Stimulated activated CD4-positive, alpha-beta T cell treated with anti-CD3 and anti-CD28 coated beads, TNF-alpha, amount 100 ng/mL, for 1 hour (primary cell): ENCODE results near the gene PATJ.
"Not testable (repeated sequence)": the region's sequence is repeated elsewhere in the genome, so short reads cannot be mapped to it uniquely, and the experiment has no call there.

ENCODE experiments used
- DNase-seq, 3 donors: peaks; one replicate each; pipeline ENCODE4 v3.0.0-alpha.2; 2020; ENCODE audit warnings: low read depth in 3 of 3, low spot score in 1 of 3

PATJ gene

DNA sequence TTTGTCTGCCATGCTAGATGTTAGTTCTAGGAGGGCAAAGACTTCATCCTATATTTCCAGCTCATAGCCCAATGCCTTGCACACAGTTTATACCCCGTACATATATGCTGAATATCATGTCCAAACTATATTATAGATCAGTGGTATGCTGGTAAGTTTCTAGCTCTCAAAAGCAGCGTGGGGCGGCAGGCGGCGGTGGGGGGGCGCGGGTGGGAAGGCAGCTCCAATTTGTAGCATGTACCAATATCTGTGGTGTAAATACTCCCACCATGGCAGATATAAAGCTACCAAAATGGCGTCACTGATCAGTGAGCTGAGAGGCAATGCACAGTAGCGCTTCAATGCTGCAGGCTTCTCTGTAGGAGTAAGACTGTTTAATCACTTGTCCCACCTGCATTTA lies 77.1 kb downstream of the PATJ start:
- no peak for DNase-seq

DNA sequence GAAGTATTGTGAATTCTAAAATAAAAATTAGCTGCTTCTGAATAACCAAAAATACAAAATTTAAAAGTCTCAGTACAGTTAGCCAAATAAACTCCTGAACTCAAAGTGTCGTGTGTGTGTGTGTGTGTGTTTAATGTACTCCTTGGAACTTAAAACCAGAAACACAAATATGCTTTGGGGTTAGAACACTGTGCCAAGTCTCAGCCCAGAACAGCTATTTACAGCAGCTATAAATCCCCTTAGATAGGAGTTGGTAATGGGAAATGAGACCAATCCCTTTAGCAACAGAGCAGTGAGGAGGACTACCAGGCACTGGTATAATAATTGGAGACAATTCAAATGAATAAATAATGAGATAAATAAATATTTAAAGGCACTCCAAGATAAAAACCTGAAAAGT lies 83.1 kb downstream of the PATJ start:
- no peak for DNase-seq

DNA sequence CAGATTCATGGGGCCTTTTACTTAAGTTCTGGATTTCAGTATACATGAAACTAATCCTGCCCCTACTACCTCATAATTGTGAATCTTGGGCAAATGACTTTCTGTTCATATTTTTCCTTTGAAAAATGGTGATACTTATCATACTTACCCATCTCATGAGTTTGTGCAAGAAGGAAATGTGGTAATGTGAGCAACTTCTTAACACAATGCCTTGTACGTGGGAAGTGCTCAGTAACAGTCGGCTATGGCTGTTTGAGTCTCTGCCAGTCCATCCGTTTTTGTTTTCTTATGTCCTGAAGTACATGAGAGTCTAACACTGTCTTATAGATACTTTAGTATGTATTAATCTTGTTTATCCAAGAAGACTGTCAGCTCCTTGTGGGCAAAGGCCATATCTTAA lies 86.5 kb downstream of the PATJ start:
- no peak for DNase-seq

DNA sequence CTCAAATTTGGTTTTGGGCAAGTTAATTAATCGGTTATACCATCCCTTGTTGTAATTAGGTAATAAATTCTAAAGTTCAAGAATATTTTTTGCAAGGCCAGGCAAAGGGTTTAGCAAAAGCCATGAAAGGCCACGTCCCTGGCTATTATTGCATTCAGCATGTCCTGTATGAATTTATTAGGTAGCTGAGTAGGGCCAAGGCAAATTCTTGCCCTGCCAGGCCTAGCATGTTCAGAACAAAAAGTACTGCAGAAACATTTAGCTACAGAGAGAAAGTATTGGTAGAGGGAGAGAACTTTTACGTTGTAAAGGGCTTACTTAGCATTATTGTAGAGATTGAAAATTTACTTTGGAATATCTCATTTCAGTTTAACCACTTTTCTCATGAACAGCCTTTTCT lies 94.4 kb downstream of the PATJ start:
- DNase-seq, result no peak

- not testable (repeated sequence) for DNase-seq
Measured at GRCh38 chr1:61837607-61838006, 95.3 kb downstream of the PATJ start.

GRCh38 chr1:61839679-61840078 lies 97.4 kb downstream of the PATJ start:
- no peak for DNase-seq

DNA sequence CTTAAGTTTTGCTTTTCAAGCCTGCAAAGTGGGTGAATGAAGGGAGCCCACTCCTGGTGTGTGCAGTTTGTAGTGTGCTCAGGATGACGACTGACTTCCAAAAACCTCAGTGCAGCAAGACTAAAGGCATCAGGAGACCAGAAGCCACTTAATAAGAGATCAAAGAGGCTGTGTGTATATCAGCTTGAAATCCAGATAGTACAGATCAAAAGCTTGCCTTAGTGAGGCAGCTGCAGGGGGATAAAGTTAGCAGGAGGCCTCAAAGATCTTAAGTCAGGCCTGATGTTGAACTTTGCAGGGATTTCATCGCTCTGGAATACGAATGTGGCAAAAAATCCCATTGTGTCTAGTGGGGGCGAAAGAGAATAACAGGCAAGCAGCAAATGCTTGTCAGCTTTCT lies 99.8 kb downstream of the PATJ start:
- DNase-seq, result no peak

DNA sequence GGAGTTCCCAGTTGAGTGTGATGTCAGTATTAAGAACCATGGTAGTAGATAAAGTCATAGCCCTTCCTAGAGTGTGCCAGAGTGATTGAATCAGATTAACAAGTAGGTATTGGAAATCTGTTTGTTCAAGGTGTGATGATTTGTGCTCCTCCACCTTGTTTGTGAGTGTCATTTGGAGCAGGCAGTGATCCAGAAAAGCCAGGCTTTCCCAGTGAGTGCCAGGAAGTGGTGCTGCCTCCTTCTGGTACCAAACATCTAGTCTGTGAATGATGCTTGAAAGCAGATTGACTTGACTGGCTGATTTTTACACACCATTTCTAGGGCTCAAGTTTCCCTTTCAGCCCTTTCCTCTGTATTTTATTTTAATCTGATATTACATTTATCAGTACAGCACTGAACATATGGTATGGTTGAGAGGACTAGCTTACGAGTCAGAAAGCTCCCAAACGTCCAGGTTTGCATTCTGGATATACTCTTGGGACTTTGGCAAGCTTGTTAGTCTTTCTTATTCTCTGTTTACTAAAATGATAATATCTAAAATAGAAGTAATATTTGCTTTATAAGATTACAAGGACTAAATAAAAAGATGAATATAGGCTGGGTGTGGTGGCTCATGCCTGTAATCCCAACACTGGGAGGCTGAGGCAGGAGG lies 100.7 kb downstream of the PATJ start:
- no peak for DNase-seq

GRCh38 chr1:61844006-61844405 lies 101.7 kb downstream of the PATJ start:
- DNase-seq, result no peak

DNA sequence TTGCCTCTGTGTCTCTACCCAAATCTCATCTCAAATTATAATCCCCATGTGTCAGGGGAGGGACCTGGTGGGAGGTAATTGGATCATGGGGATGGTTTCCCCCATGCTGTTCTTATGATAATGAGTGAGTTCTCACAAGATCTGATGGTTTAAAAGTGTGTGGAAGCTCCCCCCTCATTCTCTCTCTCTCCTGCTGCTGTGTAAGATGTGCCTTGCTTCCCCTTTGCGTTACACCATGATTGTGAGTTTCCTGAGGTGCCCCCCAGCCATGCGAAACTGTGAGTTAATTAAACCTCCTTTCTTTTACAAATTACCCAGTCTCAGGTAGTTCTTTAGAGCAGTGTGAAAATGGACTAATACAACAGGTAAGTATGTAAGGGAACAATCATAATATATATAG lies 102.4 kb downstream of the PATJ start:
- not testable (repeated sequence) for DNase-seq

GRCh38 chr1:61851235-61851634 lies 109.0 kb downstream of the PATJ start:
- no peak for DNase-seq

- DNase-seq, result no peak
Measured at GRCh38 chr1:61851849-61852669, 109.8 kb downstream of the PATJ start.

DNA sequence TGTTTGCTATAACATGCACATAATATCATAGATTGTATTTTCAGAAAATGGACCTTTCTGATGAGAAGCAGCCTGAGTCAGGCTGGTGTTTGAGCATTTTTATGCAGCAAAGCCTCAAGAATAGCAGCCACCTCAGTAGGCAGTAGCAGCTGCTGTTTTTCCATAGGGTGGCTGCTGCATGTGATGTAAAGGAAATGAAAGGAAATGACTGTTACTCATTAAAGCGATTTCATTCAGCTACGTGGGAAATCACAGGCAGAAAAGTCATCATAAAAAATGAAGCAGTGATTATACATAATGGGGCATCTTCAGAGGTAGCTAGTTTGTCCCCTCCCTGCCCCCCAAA lies 110.4 kb downstream of the PATJ start:
- DNase-seq, result no peak

- DNase-seq, result no peak
Measured at GRCh38 chr1:61853583-61853982, 111.3 kb downstream of the PATJ start.

GRCh38 chr1:61864489-61864888 lies 122.2 kb downstream of the PATJ start:
- no peak for DNase-seq

GRCh38 chr1:61865646-61866220 lies 123.5 kb downstream of the PATJ start:
- DNase-seq, result no peak

- DNase-seq, result no peak
Measured at GRCh38 chr1:61869691-61870109, 127.4 kb downstream of the PATJ start.

DNA sequence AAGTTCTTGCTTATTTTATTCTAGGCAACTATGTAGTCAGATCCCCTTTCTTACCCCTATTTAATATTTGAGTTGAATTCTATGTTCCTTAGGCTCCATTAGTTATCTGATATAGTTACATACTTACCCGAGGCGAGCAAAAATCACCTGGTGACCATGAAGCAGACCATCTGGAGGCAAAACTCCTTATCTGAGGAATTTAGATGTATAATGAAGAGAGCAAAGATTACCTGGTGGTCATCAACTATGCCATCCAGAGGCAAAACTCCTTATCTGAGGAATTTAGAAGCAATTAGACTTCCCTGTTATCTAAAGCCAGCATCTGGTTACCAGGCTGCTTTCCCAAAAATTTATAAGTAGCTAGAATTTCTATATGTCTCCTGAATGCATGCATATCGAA lies 129.9 kb downstream of the PATJ start:
- DNase-seq, result no peak

GRCh38 chr1:61873581-61873980 lies 131.3 kb downstream of the PATJ start:
- no peak for DNase-seq

DNA sequence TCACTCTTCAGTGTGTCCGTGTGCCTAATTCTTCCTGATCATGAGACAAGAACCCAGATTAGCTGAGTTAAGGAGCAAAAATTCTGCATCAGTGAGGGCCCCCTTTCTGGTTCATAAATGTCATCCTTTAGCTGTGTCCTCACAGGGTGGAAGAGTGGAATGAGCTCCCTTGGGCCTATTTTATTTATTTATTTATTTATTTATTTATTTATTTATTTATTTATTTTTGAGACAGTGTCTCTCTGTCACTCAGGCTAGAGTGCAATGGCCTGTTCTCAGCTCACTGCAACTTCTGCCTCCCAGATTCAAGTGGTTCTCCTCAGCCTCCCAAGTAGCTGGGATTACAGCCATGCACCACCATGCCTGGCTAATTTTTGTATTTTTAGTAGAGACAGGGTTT lies 131.7 kb downstream of the PATJ start:
- no peak for DNase-seq

DNA sequence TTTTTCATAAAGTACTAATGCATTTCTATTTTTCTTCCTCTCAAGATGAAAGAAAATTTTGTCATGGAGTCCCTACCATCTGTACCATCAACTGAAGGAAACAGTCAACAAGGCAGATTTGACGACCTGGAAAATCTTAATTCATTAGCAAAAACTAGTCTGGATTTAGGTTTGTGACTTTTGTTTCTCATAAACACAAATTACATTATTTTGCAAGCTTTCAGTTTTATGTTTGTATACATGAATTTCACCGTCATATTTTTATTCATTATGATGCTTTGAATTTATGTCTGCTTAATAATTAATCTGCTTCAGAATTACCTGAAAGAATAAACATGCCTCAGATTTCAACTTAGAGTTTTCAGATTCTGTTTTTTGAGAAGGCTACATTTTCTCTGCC lies 132.9 kb downstream of the PATJ start:
- DNase-seq, result no peak

- not testable (repeated sequence) for DNase-seq
Measured at GRCh38 chr1:61879887-61880474, 137.7 kb downstream of the PATJ start.
